NT2/D1 (cell line): ENCODE results near the gene CLSTN3.

Source experiments
- DNase-seq: peaks from one replicate; pipeline ENCODE4 v3.0.0-alpha.2; 2011; ENCODE audit warnings: low read depth, low spot score
- H3K27me3 ChIP-seq: 2 replicates; pipeline ENCODE4 v1.6.0; 2011; ENCODE audit warnings: mild to moderate bottlenecking; ENCODE audit not compliant: insufficient read length, insufficient read depth
- H3K36me3 ChIP-seq: 2 replicates; pipeline ENCODE4 v1.6.1; 2011; ENCODE audit warnings: mild to moderate bottlenecking, low read length, mixed read lengths; ENCODE audit not compliant: insufficient read depth, insufficient read length
- H3K4me1 ChIP-seq: 2 replicates; pipeline ENCODE4 v1.5.1; 2011; ENCODE audit not compliant: insufficient read depth, insufficient read length
- H3K4me3 ChIP-seq: 2 replicates; pipeline ENCODE4 v1.5.1; 2011; ENCODE audit warnings: low read depth; ENCODE audit not compliant: insufficient read length
- H3K9ac ChIP-seq: 2 replicates; pipeline ENCODE4 v1.6.0; 2011; ENCODE audit warnings: low read depth; ENCODE audit not compliant: insufficient read length
- H3K9me3 ChIP-seq: 2 replicates; pipeline ENCODE4 v1.5.1; 2011; ENCODE audit warnings: mild to moderate bottlenecking, low read length; ENCODE audit not compliant: insufficient read depth
- SUZ12 ChIP-seq: IDR thresholded peaks from 2 replicates; pipeline ENCODE4 v1.6.1; 2011; ENCODE audit not compliant: insufficient read length, insufficient read depth; ENCODE audit errors: extremely low read depth
- YY1 ChIP-seq: IDR thresholded peaks from 2 replicates; pipeline ENCODE4 v1.6.1; 2011; ENCODE audit not compliant: insufficient read length, insufficient read depth
- ZNF274 ChIP-seq: IDR thresholded peaks from 2 replicates; pipeline ENCODE4 v1.6.1; 2011; ENCODE audit warnings: mild to moderate bottlenecking, low read depth, low read length

CLSTN3 gene

GRCh38 chr12:7155471-7156034, 25.4 kb downstream of the CLSTN3 start:
- Histone ChIP-seq H3K4me3 (no peak overlapping the region), H3K4me1 (peaks cover 4% of the 10 kb centered on the region), H3K36me3 (peaks cover 47% of the 10 kb centered on the region), H3K27me3 (no peaks in the 10 kb centered on the region), H3K9ac (no peak overlapping the region), H3K9me3 (no peaks in the 10 kb centered on the region)
- DNase-seq = no peak
- TF ChIP-seq SUZ12 (no peak), ZNF274 (no peak), YY1 (no peak)

DNA sequence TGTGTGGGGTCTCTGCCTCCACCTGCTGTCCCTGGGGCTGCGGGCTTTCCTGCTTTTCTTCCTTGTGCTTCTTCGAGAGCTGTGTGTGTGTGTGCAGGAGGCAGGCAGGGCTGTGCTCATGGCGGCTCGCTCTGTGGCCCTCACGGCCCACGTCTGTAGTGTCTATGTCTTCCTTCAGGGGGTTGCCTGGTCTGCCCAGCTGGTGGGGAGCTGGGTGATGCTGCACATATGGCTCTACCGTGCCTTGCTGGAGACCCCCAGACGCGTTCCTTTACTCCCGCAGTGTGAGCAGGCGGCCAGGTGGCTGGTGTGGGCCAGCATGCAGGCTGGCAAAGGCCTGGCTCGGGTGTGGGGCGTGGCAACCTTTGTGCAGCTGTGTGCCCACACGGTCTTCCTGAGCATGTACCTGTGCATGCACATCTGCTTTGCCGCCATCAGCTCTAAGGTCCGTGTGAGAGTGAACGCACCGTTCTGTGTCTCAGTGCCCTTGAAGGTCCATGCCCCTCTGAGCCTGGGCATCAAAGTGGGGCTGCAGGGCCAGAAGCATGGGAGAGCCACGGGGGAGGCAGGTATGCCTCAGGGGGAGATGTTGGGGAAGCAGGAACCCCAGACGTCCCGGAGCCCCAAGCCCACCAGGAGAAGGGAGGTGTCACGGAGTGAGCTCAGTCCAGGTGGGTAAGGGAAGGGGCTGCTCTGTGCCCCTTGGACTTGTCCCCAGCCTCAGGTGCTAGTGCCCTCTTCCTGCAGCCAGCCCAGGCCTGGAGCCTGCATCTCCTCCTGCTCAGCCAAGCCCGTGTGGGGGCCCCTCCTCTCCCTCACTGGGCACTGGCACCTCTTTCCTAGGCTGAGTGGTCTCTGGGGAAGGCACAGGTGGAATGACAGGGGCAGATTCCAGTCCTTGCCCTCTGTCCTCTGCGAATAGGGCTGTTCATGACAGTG, 26.4 kb downstream of the CLSTN3 start:
- H3K9me3 ChIP-seq = no peaks in the 10 kb centered on the region
- H3K27me3 ChIP-seq = no peaks in the 10 kb centered on the region
- H3K4me3 ChIP-seq = no peak overlapping the region
- TF ChIP-seq SUZ12 (no peak), YY1 (no peak), ZNF274 (no peak)
- no peak for DNase-seq
- H3K4me1 ChIP-seq = peaks cover 4% of the 10 kb centered on the region
- H3K36me3 ChIP-seq = peaks cover 37% of the 10 kb centered on the region
- no peak overlapping the region for H3K9ac ChIP-seq

GRCh38 chr12:7157391-7157790, 27.2 kb downstream of the CLSTN3 start:
- Histone ChIP-seq H3K36me3 (peaks cover 33% of the 10 kb centered on the region), H3K9ac (no peak overlapping the region), H3K4me1 (peaks cover 4% of the 10 kb centered on the region), H3K9me3 (no peaks in the 10 kb centered on the region), H3K4me3 (no peak overlapping the region), H3K27me3 (no peaks in the 10 kb centered on the region)
- no peak for TF ChIP-seq YY1
- TF ChIP-seq ZNF274 = no peak
- no peak for TF ChIP-seq SUZ12
- no peak for DNase-seq

- Histone ChIP-seq H3K9me3 (peaks cover 11% of the 10 kb centered on the region; the same call in 1 of the 2 replicates), H3K4me3 (no peak overlapping the region), H3K4me1 (peaks cover 4% of the 10 kb centered on the region), H3K27me3 (peaks cover 6% of the 10 kb centered on the region), H3K9ac (no peak overlapping the region), H3K36me3 (peaks cover 30% of the 10 kb centered on the region)
- DNase-seq = no peak
- TF ChIP-seq SUZ12 = no peak
- no peak for TF ChIP-seq ZNF274
- TF ChIP-seq YY1 = no peak
These were observed 28.8 kb downstream of the CLSTN3 start for GRCh38 chr12:7158781-7159609.

- DNase-seq = no peak
- peaks cover 4% of the 10 kb centered on the region for H3K4me1 ChIP-seq
- H3K27me3 ChIP-seq = peaks cover 6% of the 10 kb centered on the region
These were observed 30.0 kb downstream of the CLSTN3 start for GRCh38 chr12:7160183-7160582.

GRCh38 chr12:7161327-7161726, 31.2 kb downstream of the CLSTN3 start:
- Histone ChIP-seq H3K9ac (no peak overlapping the region), H3K36me3 (peaks cover 21% of the 10 kb centered on the region), H3K4me3 (no peak overlapping the region), H3K27me3 (peaks cover 6% of the 10 kb centered on the region), H3K4me1 (peaks cover 4% of the 10 kb centered on the region), H3K9me3 (peaks cover 30% of the 10 kb centered on the region; the same call in 1 of the 2 replicates)
- TF ChIP-seq ZNF274 (no peak), SUZ12 (no peak), YY1 (no peak)
- no peak for DNase-seq

More at GRCh38 chr12:7160183-7160582, 30.0 kb downstream of the CLSTN3 start:
- no peak overlapping the region for H3K9ac ChIP-seq
- peaks cover 30% of the 10 kb centered on the region for H3K36me3 ChIP-seq
- peaks cover 19% of the 10 kb centered on the region; the same call in 1 of the 2 replicates for H3K9me3 ChIP-seq
- no peak for TF ChIP-seq ZNF274
- no peak for TF ChIP-seq YY1
- TF ChIP-seq SUZ12 = no peak
- no peak overlapping the region for H3K4me3 ChIP-seq
